GM19025 (cell line): ENCODE measurements around the gene TOLLIP.

Experiments used
- ATAC-seq: cut with Tn5 transposase; IDR thresholded peaks from one replicate; pipeline ENCODE4 v1.9.1; 2021; ENCODE audit warnings: mild to moderate bottlenecking, low read depth, moderate library complexity; ENCODE audit not compliant: unreplicated experiment

TOLLIP gene

DNA sequence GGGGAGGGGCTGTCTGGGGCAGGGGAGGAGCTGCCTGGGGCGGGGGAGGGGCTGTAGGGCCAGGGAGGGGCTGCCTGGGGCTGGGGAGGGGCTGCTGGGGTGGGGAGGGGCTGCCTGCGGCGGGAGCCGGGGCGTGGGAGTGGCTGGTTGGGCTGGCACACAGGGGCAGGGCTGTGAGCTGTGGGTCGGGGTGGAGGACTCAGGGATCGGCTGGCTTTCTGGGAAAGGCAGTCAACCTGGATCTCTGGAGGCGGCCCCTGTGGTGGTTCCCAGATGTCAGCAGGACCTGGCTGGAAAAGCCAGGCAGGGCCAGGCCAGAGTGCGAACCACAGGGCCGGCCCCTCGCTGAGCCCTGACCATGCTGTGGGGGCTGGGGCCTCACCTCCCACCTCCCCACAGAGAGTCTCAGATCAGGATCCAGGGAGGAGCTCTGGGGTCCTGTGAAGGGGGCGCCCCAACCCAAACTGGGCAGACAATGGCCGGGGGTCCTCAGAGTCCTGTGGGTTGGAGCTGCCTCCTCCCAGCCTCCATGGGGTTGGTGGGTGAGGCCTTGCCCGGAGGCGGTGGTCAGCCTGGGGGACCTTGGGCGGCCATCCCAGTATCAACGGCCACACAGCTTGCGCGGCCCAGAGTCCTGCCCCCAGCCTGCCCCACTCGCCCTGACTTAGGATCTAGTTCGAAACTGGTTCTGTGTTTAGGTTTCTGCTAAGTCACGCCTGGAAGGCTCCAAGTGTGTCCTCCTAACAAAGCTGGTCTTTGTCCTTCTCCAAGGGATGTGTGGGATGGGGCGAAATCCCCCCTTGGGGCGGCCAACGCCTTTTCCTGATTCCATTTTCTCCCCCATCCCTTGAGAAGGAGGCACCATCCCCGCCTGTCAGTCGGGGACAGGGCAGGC lies 84.7 kb downstream of the TOLLIP start:
- no peak for ATAC-seq
